ENCODE measurements around the gene CPEB4.

DNA sequence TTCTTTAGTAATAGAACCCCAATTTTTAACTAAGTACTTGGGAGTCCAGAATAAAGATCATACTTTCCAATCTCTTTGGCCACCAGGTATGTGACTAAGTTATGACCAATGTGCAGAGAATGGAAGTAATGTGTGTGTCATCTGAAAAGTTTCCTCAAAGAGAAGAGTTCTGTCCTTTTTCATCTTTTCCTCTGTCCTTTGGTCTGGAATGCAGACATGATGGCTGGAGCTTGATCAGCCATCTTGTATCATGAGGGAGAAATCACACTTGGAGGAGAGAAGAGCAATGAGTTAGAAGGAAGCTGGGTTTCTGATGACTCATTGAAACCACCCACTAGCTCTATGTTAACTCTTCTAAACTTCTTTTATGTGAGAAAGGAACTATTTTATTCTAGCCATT is 5.5 kb upstream of the CPEB4 start:
- no peak for TF ChIP-seq ZNF518B (CRISPR knock-in tag; IDR thresholded peaks at IDR 0.05)
- TF ChIP-seq ELF1 (tag; IDR thresholded peaks at IDR 0.05), result no peak
- TF ChIP-seq, protein P1, sequence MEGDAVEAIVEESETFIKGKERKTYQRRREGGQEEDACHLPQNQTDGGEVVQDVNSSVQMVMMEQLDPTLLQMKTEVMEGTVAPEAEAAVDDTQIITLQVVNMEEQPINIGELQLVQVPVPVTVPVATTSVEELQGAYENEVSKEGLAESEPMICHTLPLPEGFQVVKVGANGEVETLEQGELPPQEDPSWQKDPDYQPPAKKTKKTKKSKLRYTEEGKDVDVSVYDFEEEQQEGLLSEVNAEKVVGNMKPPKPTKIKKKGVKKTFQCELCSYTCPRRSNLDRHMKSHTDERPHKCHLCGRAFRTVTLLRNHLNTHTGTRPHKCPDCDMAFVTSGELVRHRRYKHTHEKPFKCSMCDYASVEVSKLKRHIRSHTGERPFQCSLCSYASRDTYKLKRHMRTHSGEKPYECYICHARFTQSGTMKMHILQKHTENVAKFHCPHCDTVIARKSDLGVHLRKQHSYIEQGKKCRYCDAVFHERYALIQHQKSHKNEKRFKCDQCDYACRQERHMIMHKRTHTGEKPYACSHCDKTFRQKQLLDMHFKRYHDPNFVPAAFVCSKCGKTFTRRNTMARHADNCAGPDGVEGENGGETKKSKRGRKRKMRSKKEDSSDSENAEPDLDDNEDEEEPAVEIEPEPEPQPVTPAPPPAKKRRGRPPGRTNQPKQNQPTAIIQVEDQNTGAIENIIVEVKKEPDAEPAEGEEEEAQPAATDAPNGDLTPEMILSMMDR (IDR thresholded peaks at IDR 0.05 in 2 of 3, conservative IDR thresholded peaks at IDR 0.05 in 1 of 3; ENCODE audit: insufficient read depth in 2 of 3, low read depth in 1 of 3, low read length in 3 of 3), result no peak
- TF ChIP-seq U2AF1 (optimal IDR thresholded peaks at IDR 0.05; ENCODE audit: low read depth, low read length), result no peak
